CD4-positive, alpha-beta T cell treated with Interleukin-15 for 1 hour (primary cell): ENCODE data around the gene RD3L.
A peak's percentile ranks its signal among the peaks of the same experiment; 100 is the strongest.
"Not testable (repeated sequence)": the region's sequence is repeated elsewhere in the genome, so short reads cannot be mapped to it uniquely, and the experiment has no call there.

Source experiments
- DNase-seq: peaks from one replicate; pipeline ENCODE4 v3.0.0-alpha.2; 2020

Gene RD3L

GRCh38 chr14:103927566-103927965, 14.8 kb downstream of the RD3L start:
- DNase-seq = no peak

GRCh38 chr14:103925316-103925715, 17.0 kb downstream of the RD3L start:
- no peak for DNase-seq

GRCh38 chr14:103923863-103924262, 18.5 kb downstream of the RD3L start:
- DNase-seq = no peak

GRCh38 chr14:103921855-103922200, 20.5 kb downstream of the RD3L start:
- not testable (repeated sequence) for DNase-seq

GRCh38 chr14:103920981-103921854, 21.1 kb downstream of the RD3L start:
- DNase-seq = peak; percentile 93

GRCh38 chr14:103916636-103917262, 25.6 kb downstream of the RD3L start:
- no peak for DNase-seq

GRCh38 chr14:103915616-103916015, 26.7 kb downstream of the RD3L start:
- DNase-seq = no peak

- no peak for DNase-seq
Observed at GRCh38 chr14:103910984-103911383, 31.3 kb downstream of the RD3L start.

GRCh38 chr14:103910262-103910935, 31.9 kb downstream of the RD3L start:
- DNase-seq = peak; percentile 64

GRCh38 chr14:103909531-103910261, 32.6 kb downstream of the RD3L start:
- no peak for DNase-seq

- DNase-seq = peak; percentile 50
Observed at GRCh38 chr14:103908580-103908979, 33.7 kb downstream of the RD3L start.

GRCh38 chr14:103905842-103906456, 36.4 kb downstream of the RD3L start:
- DNase-seq = no peak

- no peak for DNase-seq
Observed at GRCh38 chr14:103904493-103905107, 37.7 kb downstream of the RD3L start.

- no peak for DNase-seq
Observed at GRCh38 chr14:103899833-103900232, 42.5 kb downstream of the RD3L start.

GRCh38 chr14:103899316-103899715, 43.0 kb downstream of the RD3L start:
- DNase-seq = no peak

GRCh38 chr14:103898711-103899110, 43.6 kb downstream of the RD3L start:
- no peak for DNase-seq

- no peak for DNase-seq
Observed at GRCh38 chr14:103898204-103898603, 44.1 kb downstream of the RD3L start.

- no peak for DNase-seq
Observed at GRCh38 chr14:103897075-103897947, 45.0 kb downstream of the RD3L start.

GRCh38 chr14:103896578-103896977, 45.8 kb downstream of the RD3L start:
- DNase-seq = no peak

GRCh38 chr14:103894723-103895059, 47.6 kb downstream of the RD3L start:
- DNase-seq = no peak

- DNase-seq = no peak
Observed at GRCh38 chr14:103894034-103894722, 48.2 kb downstream of the RD3L start.
